SU-DHL-6 (cell line): ENCODE data around the gene FOSB.

Source experiments
- H2AFZ ChIP-seq: fragments of 200-600 bp; sonication (generic); 2 replicates; pipeline ENCODE4 v1.6.1; 2014; ENCODE audit warnings: low read depth, mild to moderate bottlenecking, moderate library complexity, mixed read lengths, antibody characterized with exemption, low read length; ENCODE audit not compliant: severe bottlenecking
- H3F3A ChIP-seq: fragments of 200-600 bp; shearing (Covaris generic); 2 replicates; pipeline ENCODE4 v1.6.0; 2016; ENCODE audit warnings: antibody characterized with exemption, mild to moderate bottlenecking; ENCODE audit not compliant: insufficient read depth
- H3K27ac ChIP-seq: fragments of 200-600 bp; sonication (generic); 2 replicates; pipeline ENCODE4 v1.5.1; 2016; ENCODE audit warnings: low read depth, mild to moderate bottlenecking, low read length, moderate library complexity, mixed read lengths
- H3K27me3 ChIP-seq: fragments of 200-600 bp; sonication (generic), shearing (Covaris generic); 2 replicates; pipeline ENCODE4 v1.6.0; 2014; ENCODE audit warnings: mild to moderate bottlenecking, low read length
- H3K36me3 ChIP-seq: fragments of 200-600 bp; sonication (generic); 2 replicates; pipeline ENCODE4 v1.6.1; 2014; ENCODE audit warnings: mild to moderate bottlenecking, low read length, mixed read lengths
- H3K4me2 ChIP-seq: fragments of 300-600, 200-600 bp; shearing (Covaris generic), sonication (generic); 2 replicates; pipeline ENCODE4 v1.6.0; 2014; ENCODE audit warnings: low read length, low read depth, mild to moderate bottlenecking; ENCODE audit not compliant: poor library complexity, severe bottlenecking
- H3K4me3 ChIP-seq: fragments of 200-600 bp; sonication (generic); 2 replicates; pipeline ENCODE4 v1.5.1; 2014; ENCODE audit warnings: antibody characterized with exemption, low read length, mild to moderate bottlenecking, mixed read lengths; ENCODE audit not compliant: insufficient read depth, poor library complexity, severe bottlenecking
- H3K79me2 ChIP-seq: fragments of 200-600 bp; sonication (generic); 2 replicates; pipeline ENCODE4 v1.6.1; 2014; ENCODE audit warnings: mild to moderate bottlenecking, low read length, moderate library complexity; ENCODE audit not compliant: insufficient read depth
- H3K9ac ChIP-seq: fragments of 200-600 bp; sonication (generic); 2 replicates; pipeline ENCODE4 v1.7.0; 2014; ENCODE audit warnings: mild to moderate bottlenecking, low read length
- H3K9me2 ChIP-seq: fragments of 200-600 bp; sonication (generic); replicated peaks from 2 replicates; pipeline ENCODE4 v1.6.1; 2014; ENCODE audit warnings: low read length; ENCODE audit not compliant: insufficient read depth
- H3K9me3 ChIP-seq: fragments of 200-600 bp; sonication (generic); 2 replicates; pipeline ENCODE4 v1.6.1; 2014; ENCODE audit warnings: low read length, mixed read lengths; ENCODE audit not compliant: insufficient read depth
- H4K20me1 ChIP-seq: fragments of 200-600 bp; sonication (generic); 2 replicates; pipeline ENCODE4 v1.6.1; 2014; ENCODE audit warnings: low read depth, mild to moderate bottlenecking, antibody characterized with exemption, low read length, moderate library complexity, mixed read lengths
- CTCF ChIP-seq: fragments of 200-600 bp; sonication (generic); IDR thresholded peaks from one replicate; pipeline ENCODE4 v1.5.1; 2017; ENCODE audit warnings: antibody characterized with exemption, mild to moderate bottlenecking, low read length, moderate library complexity; ENCODE audit not compliant: insufficient read depth, poor library complexity, severe bottlenecking
- EZH2phosphoT487 ChIP-seq: fragments of 200-600 bp; sonication (generic), shearing (Covaris generic); conservative IDR thresholded peaks from 2 replicates; pipeline ENCODE4 v1.6.1; 2018; ENCODE audit warnings: mild to moderate bottlenecking, antibody characterized with exemption, low read length, moderate library complexity, mixed read lengths

FOSB gene

DNA sequence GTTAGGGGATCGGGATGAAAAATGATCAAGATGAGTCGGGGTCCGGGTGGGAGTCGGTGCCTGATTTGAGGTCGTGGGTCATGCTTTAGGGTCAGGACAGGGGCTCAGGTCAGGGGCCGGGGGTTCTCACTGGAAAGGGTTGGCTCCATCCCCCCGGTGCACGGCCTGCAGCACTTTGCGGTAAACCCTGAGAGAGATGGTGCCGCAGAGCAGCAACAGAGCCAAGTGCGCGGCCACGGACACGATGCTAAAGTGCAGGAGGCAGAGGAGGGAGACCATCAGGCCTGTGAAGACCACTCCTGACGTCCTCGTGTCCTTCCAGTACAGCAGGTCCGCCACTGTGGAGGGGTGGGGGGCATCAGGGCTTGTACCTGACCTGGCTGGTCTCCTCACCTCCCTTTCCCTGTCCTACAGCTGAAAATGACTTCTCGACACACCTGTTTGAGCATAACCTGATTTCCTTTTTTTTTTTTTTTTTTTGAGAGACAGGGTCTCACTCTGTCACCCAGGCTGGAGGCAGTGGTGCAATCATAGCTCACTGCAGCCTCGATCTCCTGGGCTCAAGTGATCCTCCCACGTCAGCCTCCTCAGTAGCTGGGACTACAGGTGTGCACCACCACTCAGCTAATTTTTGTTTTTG lies 21.5 kb downstream of the FOSB start:
- Histone ChIP-seq H2AFZ (no peak overlapping the region), H3K4me3 (no peak overlapping the region), H4K20me1 (no peaks in the 10 kb centered on the region), H3K9ac (no peak overlapping the region), H3K36me3 (no peaks in the 10 kb centered on the region), H3K79me2 (no peaks in the 10 kb centered on the region), H3K27ac (no peak overlapping the region), H3K4me2 (no peak overlapping the region), H3F3A (no peaks in the 10 kb centered on the region), H3K9me2 (no peaks in the 10 kb centered on the region), H3K9me3 (no peaks in the 10 kb centered on the region), H3K27me3 (no peaks in the 10 kb centered on the region)
- TF ChIP-seq EZH2phosphoT487 = no peak
- no peak for TF ChIP-seq CTCF

DNA sequence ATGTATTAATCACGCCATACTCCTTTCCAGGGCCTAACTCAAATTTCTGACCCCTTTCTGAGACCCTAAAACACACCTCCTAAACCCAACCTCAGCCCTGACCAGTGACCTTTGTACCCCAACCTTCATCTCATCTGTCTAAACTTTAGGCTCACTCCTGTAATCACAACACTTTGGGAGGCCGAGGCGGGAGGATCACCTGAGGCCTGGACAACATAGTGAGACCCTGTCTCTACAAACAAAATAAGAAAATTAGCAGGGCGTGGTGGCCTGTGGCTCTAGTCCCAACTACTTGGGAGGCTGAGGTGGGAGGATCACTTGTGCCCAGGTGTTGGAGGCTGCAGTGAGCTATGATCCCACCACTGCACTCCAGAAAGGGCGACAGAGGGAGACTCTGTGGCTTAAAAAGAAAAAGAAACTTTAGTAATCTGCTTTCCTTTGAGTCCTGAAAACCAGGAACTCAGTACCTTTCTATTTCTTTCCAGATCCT lies 24.4 kb downstream of the FOSB start:
- Histone ChIP-seq H3K36me3 (no peaks in the 10 kb centered on the region), H2AFZ (no peak overlapping the region), H3K27ac (no peak overlapping the region), H3K79me2 (no peaks in the 10 kb centered on the region), H3K9me3 (no peaks in the 10 kb centered on the region), H3K4me2 (no peak overlapping the region), H3F3A (peaks cover 4% of the 10 kb centered on the region; the same call in 1 of the 2 replicates), H3K4me3 (no peak overlapping the region), H3K27me3 (no peaks in the 10 kb centered on the region), H3K9ac (no peak overlapping the region), H3K9me2 (no peaks in the 10 kb centered on the region), H4K20me1 (no peaks in the 10 kb centered on the region)
- TF ChIP-seq EZH2phosphoT487 (no peak), CTCF (no peak)

DNA sequence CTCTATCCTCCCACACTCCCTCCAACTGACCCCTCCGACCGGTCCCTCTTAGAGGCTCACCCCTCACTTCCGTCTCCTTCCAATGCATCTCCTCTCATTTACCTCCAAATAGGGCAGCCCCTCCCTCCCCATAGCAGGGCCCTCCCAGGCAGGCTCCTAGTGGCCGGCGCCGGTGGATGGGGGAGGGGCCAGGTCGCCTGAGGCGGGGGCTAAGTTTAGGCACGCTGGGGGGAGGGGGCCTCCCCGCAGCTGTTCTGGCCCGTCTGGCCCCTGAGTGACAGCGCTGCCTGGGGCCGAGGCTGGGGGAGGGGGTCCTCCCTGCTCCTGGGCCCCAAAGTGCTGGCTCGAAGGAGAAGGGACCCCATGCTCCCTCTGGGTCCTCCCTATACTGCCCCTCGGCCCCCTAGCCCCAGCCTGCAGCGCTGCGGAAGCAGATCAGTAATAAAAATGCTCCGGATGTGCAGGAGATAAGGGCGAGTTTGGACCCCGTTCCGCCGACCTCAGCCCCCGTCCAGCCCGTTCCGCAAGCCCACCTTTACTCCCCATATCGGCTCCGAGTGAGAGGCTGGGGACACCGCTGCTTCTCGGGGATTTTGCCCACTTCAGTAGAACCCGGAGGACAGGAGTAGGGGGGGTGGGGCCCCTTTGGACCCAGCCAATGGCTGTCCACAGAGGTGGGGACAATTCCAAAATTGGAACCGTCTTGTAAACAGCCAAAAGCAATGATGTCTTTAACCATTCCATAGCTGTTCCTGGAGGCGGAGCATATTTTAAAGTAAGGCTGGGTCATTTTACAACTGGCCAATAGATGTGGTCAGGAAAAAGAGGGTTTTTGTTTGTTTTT lies 25.1 kb downstream of the FOSB start:
- H3K9ac ChIP-seq = no peak overlapping the region

More for the DNA sequence above, 25.1 kb downstream of the FOSB start:
- Histone ChIP-seq H3K4me3 (no peak overlapping the region), H2AFZ (no peak overlapping the region), H3K9me3 (no peaks in the 10 kb centered on the region), H3K79me2 (no peaks in the 10 kb centered on the region), H3K36me3 (no peaks in the 10 kb centered on the region), H3K4me2 (no peak overlapping the region), H3K27me3 (no peaks in the 10 kb centered on the region), H3K27ac (no peak overlapping the region), H3F3A (peaks cover 4% of the 10 kb centered on the region; the same call in 1 of the 2 replicates), H3K9me2 (no peaks in the 10 kb centered on the region), H4K20me1 (no peaks in the 10 kb centered on the region)
- no peak for TF ChIP-seq CTCF
- no peak for TF ChIP-seq EZH2phosphoT487
